NCI-H524 treated with DMSO at 0.1 percent for 48 hours (cell line): ENCODE results near the gene LRIG3.

Source experiments
- DNase-seq: peaks from one replicate; lab custom pipeline; 2025; lab: John Stamatoyannopoulos, UW

Gene LRIG3

GRCh38 chr12:58850826-58851225, 69.5 kb downstream of the LRIG3 start:
- DNase-seq, result no peak

GRCh38 chr12:58847901-58848600, 72.3 kb downstream of the LRIG3 start:
- no peak for DNase-seq

GRCh38 chr12:58844161-58844560, 76.1 kb downstream of the LRIG3 start:
- peak; percentile 67 for DNase-seq

- DNase-seq, result no peak
These were observed 79.1 kb downstream of the LRIG3 start for GRCh38 chr12:58841058-58841798.

GRCh38 chr12:58833853-58834252, 86.5 kb downstream of the LRIG3 start:
- DNase-seq, result no peak

GRCh38 chr12:58832920-58833319, 87.4 kb downstream of the LRIG3 start:
- no peak for DNase-seq
